Lung (tissue), 12 donors: ENCODE measurements around the gene TAS1R1. TPM values are rescaled to one million over a fixed set of nuclear protein-coding genes. Genes with fewer than 3 reads are reported as not detected.
A peak's percentile ranks its signal among the peaks of the same experiment; 100 is the strongest.

Source experiments
- ATAC-seq: fragments of 200-7000 bp; cut with Tn5 transposase; one replicate; pipeline ENCODE4 v1.9.1; 2020; ENCODE audit warnings: moderate number of reproducible peaks; ENCODE audit not compliant: insufficient read depth, low FRiP score
- DNase-seq, 3 donors: peaks; one replicate each; pipeline ENCODE4 v3.0.0-alpha.2; 2013 to 2017
- H3K27ac ChIP-seq, 2 donors: one replicate each; pipeline ENCODE4 v1.5.1; 2013; ENCODE audit warnings: mild to moderate bottlenecking in 2 of 2, moderate library complexity in 2 of 2, control low read depth in 1 of 2, inconsistent platforms in 1 of 2, low read depth in 1 of 2, low read length in 1 of 2
- H3K27me3 ChIP-seq, 3 donors: one replicate each; pipeline ENCODE4 v1.5.1; 2013; ENCODE audit warnings: low read length in 2 of 3; ENCODE audit not compliant: control insufficient read depth in 3 of 3, insufficient read depth in 3 of 3
- H3K36me3 ChIP-seq, 4 donors: one replicate each; pipeline ENCODE4 v1.5.1; 2013; ENCODE audit warnings: low read length in 4 of 4, mild to moderate bottlenecking in 1 of 4, moderate library complexity in 1 of 4; ENCODE audit not compliant: control insufficient read depth in 4 of 4, insufficient read depth in 4 of 4
- H3K4me1 ChIP-seq, 5 donors: one replicate each; pipeline ENCODE4 v1.5.1; 2013; ENCODE audit warnings: low read length in 5 of 5, mild to moderate bottlenecking in 2 of 5, moderate library complexity in 1 of 5; ENCODE audit not compliant: control insufficient read depth in 5 of 5, insufficient read depth in 5 of 5
- H3K4me3 ChIP-seq: one replicate; pipeline ENCODE4 v1.5.1; 2013; ENCODE audit warnings: mild to moderate bottlenecking, control low read depth, moderate library complexity
- H3K9ac ChIP-seq, 2 donors: one replicate each; pipeline ENCODE4 v1.5.1; 2013; ENCODE audit warnings: low read length in 2 of 2, control low read depth in 1 of 2; ENCODE audit not compliant: insufficient read depth in 1 of 2
- H3K9me3 ChIP-seq, 4 donors: one replicate each; pipeline ENCODE4 v1.5.1; 2013; ENCODE audit warnings: low read length in 3 of 4, mild to moderate bottlenecking in 1 of 4, moderate library complexity in 1 of 4; ENCODE audit not compliant: control insufficient read depth in 4 of 4, insufficient read depth in 3 of 4
- CTCF ChIP-seq: IDR thresholded peaks from 2 replicates; pipeline ENCODE4 v1.5.1; 2012; ENCODE audit warnings: mild to moderate bottlenecking; ENCODE audit errors: control extremely low read depth, extremely low read depth
- WGBS, 2 donors: extraction: QIAGEN DNeasy Blood & Tissue Kit; methylation state at CpG; one replicate each; pipeline ENCODE4 v1.1.7; 2013; 5-methylcytosine and 5-hydroxymethylcytosine counted together
- polyA plus RNA-seq, 2 donors: library from polyadenylated mRNA; stranded (reverse); fragments of 200-250 nt; gene quantifications; one replicate each; pipeline ENCODE4 v1.2.1, GENCODE V29; 2013
- total RNA-seq, 2 donors: library from RNA; depleted of rRNA in 1 of 2; stranded (reverse); fragments of >200 nt in 1 of 2; gene quantifications; one replicate each; pipeline ENCODE4 v1.2.1, GENCODE V29; 2014 to 2021
- donor health status: control.
- donor health status: control.
- donor health status: Bipolar disorder and iron deficiency.
- donor health status: healthy.
- donor health status: DM: yes; HTN: yes; CAD: no.

The TAS1R1 gene
- total and polyA plus RNA-seq, 4 donors = 0.02 to 0.51 (median 0.15) TPM

- Histone ChIP-seq H3K36me3 (no peaks in the 10 kb centered on the region), H3K27ac (no peak overlapping the region), H3K4me3 (no peak overlapping the region), H3K27me3 (no peaks in the 10 kb centered on the region), H3K9ac (no peak overlapping the region), H3K9me3 (no peaks in the 10 kb centered on the region), H3K4me1 (no peaks in the 10 kb centered on the region)
- DNase-seq = no peak
- ATAC-seq = no peak
- WGBS, 2 donors = 78 to 92% methylated on average over 6 of the region's 6 CpGs
- TF ChIP-seq CTCF = no peak
These were observed 44.1 kb upstream of the TAS1R1 start for GRCh38 chr1:6511056-6511455.

- TF ChIP-seq CTCF = no peak
- peak in 1 of 3 donors; percentile 28 for DNase-seq
- H3K9me3 ChIP-seq = no peaks in the 10 kb centered on the region
- no peak for ATAC-seq
- no peaks in the 10 kb centered on the region for H3K4me1 ChIP-seq
- 80 to 82% methylated on average over 16 of the region's 16 CpGs for WGBS, 2 donors
- H3K9ac ChIP-seq = no peak overlapping the region
- H3K36me3 ChIP-seq = no peaks in the 10 kb centered on the region
- H3K4me3 ChIP-seq = no peak overlapping the region
- no peak overlapping the region for H3K27ac ChIP-seq
- H3K27me3 ChIP-seq = no peaks in the 10 kb centered on the region
These were observed 43.4 kb upstream of the TAS1R1 start for GRCh38 chr1:6511561-6512244.

GRCh38 chr1:6512245-6512907 is 42.7 kb upstream of the TAS1R1 start:
- H3K9ac ChIP-seq = no peak overlapping the region
- 91 to 94% methylated on average over 19 of the region's 19 CpGs for WGBS, 2 donors
- no peaks in the 10 kb centered on the region for H3K27me3 ChIP-seq
- TF ChIP-seq CTCF = no peak
- ATAC-seq (no peak), DNase-seq (no peak)
- H3K4me1 ChIP-seq = no peaks in the 10 kb centered on the region
- no peaks in the 10 kb centered on the region for H3K9me3 ChIP-seq
- H3K36me3 ChIP-seq = no peaks in the 10 kb centered on the region
- no peak overlapping the region for H3K4me3 ChIP-seq
- H3K27ac ChIP-seq = no peak overlapping the region
